Karpas-422 (cell line): Measurements from ENCODE around the gene CXCL10. TPM values are rescaled to one million over a fixed set of nuclear protein-coding genes. Genes with fewer than 3 reads are reported as not detected.

ENCODE experiments used
- DNase-seq: peaks from one replicate; pipeline ENCODE4 v3.0.0-alpha.2; 2015
- H2AFZ ChIP-seq: fragments of 200-600 bp; sonication (generic); 2 replicates; pipeline ENCODE4 v1.6.1; 2014; ENCODE audit warnings: antibody characterized with exemption, low read length, mixed read lengths
- H3K27ac ChIP-seq: fragments of 200-600 bp; sonication (generic); 2 replicates; pipeline ENCODE4 v1.5.1; 2014; ENCODE audit warnings: mild to moderate bottlenecking, low read length, moderate library complexity
- H3K27me3 ChIP-seq: fragments of 200-600 bp; sonication (generic); 2 replicates; pipeline ENCODE4 v1.6.1; 2014; ENCODE audit warnings: low read length, mixed read lengths
- H3K36me3 ChIP-seq: fragments of 200-600 bp; sonication (generic); 2 replicates; pipeline ENCODE4 v1.6.1; 2014; ENCODE audit warnings: low read length, mixed read lengths; ENCODE audit not compliant: insufficient read depth
- H3K4me1 ChIP-seq: fragments of 200-600 bp; sonication (generic); 2 replicates; pipeline ENCODE4 v1.6.1; 2014; ENCODE audit warnings: mild to moderate bottlenecking, low read length, mixed read lengths
- H3K4me2 ChIP-seq: fragments of 200-600 bp; sonication (generic); 2 replicates; pipeline ENCODE4 v1.6.1; 2014; ENCODE audit warnings: low read length, low read depth, mild to moderate bottlenecking; ENCODE audit not compliant: poor library complexity, severe bottlenecking
- H3K4me3 ChIP-seq: fragments of 200-600 bp; sonication (generic); 2 replicates; pipeline ENCODE4 v1.5.1; 2014; ENCODE audit warnings: mild to moderate bottlenecking, antibody characterized with exemption, low read length, mixed read lengths
- H3K79me2 ChIP-seq: fragments of 200-600 bp; sonication (generic); 2 replicates; pipeline ENCODE4 v1.6.1; 2014; ENCODE audit warnings: mild to moderate bottlenecking, low read length, mixed read lengths
- H3K9ac ChIP-seq: fragments of 200-600 bp; sonication (generic); 2 replicates; pipeline ENCODE4 v1.6.0; 2014; ENCODE audit warnings: low read length
- H3K9me2 ChIP-seq: fragments of 200-600 bp; sonication (generic), shearing (Covaris generic); replicated peaks from 2 replicates; pipeline ENCODE4 v1.6.0; 2014; ENCODE audit warnings: mild to moderate bottlenecking, low read length, moderate library complexity; ENCODE audit not compliant: insufficient read depth
- H3K9me3 ChIP-seq: fragments of 300-700, 200-600 bp; sonication (generic); 2 replicates; pipeline ENCODE4 v1.6.1; 2014; ENCODE audit warnings: low read length, mixed read lengths
- H4K20me1 ChIP-seq: fragments of 200-600 bp; sonication (generic); 2 replicates; pipeline ENCODE4 v1.6.1; 2014; ENCODE audit warnings: mild to moderate bottlenecking, antibody characterized with exemption, low read length, low read depth; ENCODE audit not compliant: insufficient read depth
- total RNA-seq: library from RNA; depleted of rRNA; stranded (reverse); fragments of >200 nt; shearing (Covaris generic); gene quantifications from 2 replicates; pipeline ENCODE4 v1.2.3, GENCODE V29; 2014; ENCODE audit warnings: low replicate concordance; rRNA removed

CXCL10 gene
- not detected in 2 replicates for total RNA-seq

DNA sequence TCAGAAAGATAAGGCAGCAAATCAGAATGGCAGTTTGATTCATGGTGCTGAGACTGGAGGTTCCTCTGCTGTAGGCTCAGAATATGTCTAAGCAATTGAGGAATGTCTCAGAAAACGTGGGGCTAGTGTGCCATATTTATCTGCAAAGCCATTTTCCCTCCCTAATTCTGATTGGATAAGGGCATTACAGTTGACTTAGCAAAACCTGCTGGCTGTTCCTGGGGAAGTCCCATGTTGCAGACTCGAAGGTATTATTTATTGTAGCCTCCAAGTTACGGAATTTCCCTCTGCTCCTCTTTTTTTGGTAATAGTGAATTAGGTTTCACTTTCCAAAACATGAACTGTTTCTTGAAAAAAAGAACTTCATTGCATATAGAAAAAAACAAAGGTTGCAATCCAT lies at the start of gene CXCL10:
TSS of gene CXCL10 (minus strand) at position 109 of the 400 bp plus-strand sequence. CDS start at position 43, 66 bp downstream.
- Histone ChIP-seq H3K27me3 (no peaks in the 10 kb centered on the region), H3K4me1 (peaks cover 2% of the 10 kb centered on the region), H2AFZ (no peak within 1 kb of the TSS), H3K36me3 (no peaks in the 10 kb centered on the region), H3K9me3 (no peaks in the 10 kb centered on the region), H3K79me2 (no peaks in the 10 kb centered on the region), H3K4me2 (no peak within 1 kb of the TSS), H3K9ac (no peak within 1 kb of the TSS), H3K4me3 (no peak within 1 kb of the TSS), H4K20me1 (no peaks in the 10 kb centered on the region), H3K9me2 (no peaks in the 10 kb centered on the region), H3K27ac (no peak within 1 kb of the TSS)
- DNase-seq = no peak

- H3K9me2 ChIP-seq = no peaks in the 10 kb centered on the region
- no peaks in the 10 kb centered on the region for H3K79me2 ChIP-seq
- no peaks in the 10 kb centered on the region for H3K27me3 ChIP-seq
- no peak overlapping the region for H3K27ac ChIP-seq
- H3K4me2 ChIP-seq = no peak overlapping the region
- no peak for DNase-seq
- H4K20me1 ChIP-seq = no peaks in the 10 kb centered on the region
- no peak overlapping the region for H3K9ac ChIP-seq
- H2AFZ ChIP-seq = no peak overlapping the region
- no peak overlapping the region for H3K4me3 ChIP-seq
- H3K36me3 ChIP-seq = no peaks in the 10 kb centered on the region
- no peaks in the 10 kb centered on the region for H3K4me1 ChIP-seq
- no peaks in the 10 kb centered on the region for H3K9me3 ChIP-seq
Measured at GRCh38 chr4:76072760-76073159, 49.5 kb upstream of the CXCL10 start.

GRCh38 chr4:76067652-76068286 lies 44.5 kb upstream of the CXCL10 start:
- H3K4me1 ChIP-seq = no peaks in the 10 kb centered on the region
- no peaks in the 10 kb centered on the region for H3K27me3 ChIP-seq
- no peak overlapping the region for H3K4me2 ChIP-seq
- no peak overlapping the region for H3K27ac ChIP-seq
- H3K9me2 ChIP-seq = no peaks in the 10 kb centered on the region
- H3K36me3 ChIP-seq = no peaks in the 10 kb centered on the region
- no peak overlapping the region for H3K4me3 ChIP-seq
- H3K9ac ChIP-seq = no peak overlapping the region
- no peak overlapping the region for H2AFZ ChIP-seq
- no peaks in the 10 kb centered on the region for H4K20me1 ChIP-seq
- peak; percentile 84 for DNase-seq
- H3K9me3 ChIP-seq = no peaks in the 10 kb centered on the region
- H3K79me2 ChIP-seq = no peaks in the 10 kb centered on the region

GRCh38 chr4:76066546-76066945 lies 43.2 kb upstream of the CXCL10 start:
- no peak for DNase-seq

GRCh38 chr4:76061982-76062381 lies 38.7 kb upstream of the CXCL10 start:
- Histone ChIP-seq H3K27me3 (no peaks in the 10 kb centered on the region), H2AFZ (no peak overlapping the region), H3K9me3 (no peaks in the 10 kb centered on the region), H3K79me2 (no peaks in the 10 kb centered on the region), H3K4me1 (peaks cover 8% of the 10 kb centered on the region), H3K4me2 (peak overlapping the region; percentile 32), H3K9ac (no peak overlapping the region), H3K27ac (no peak overlapping the region), H4K20me1 (no peaks in the 10 kb centered on the region), H3K36me3 (no peaks in the 10 kb centered on the region), H3K9me2 (no peaks in the 10 kb centered on the region), H3K4me3 (no peak overlapping the region)
- DNase-seq = no peak

More at GRCh38 chr4:76066546-76066945, 43.2 kb upstream of the CXCL10 start:
- no peaks in the 10 kb centered on the region for H3K9me3 ChIP-seq
- H4K20me1 ChIP-seq = no peaks in the 10 kb centered on the region
- no peak overlapping the region for H3K27ac ChIP-seq
- H3K9me2 ChIP-seq = no peaks in the 10 kb centered on the region
- H3K9ac ChIP-seq = no peak overlapping the region
- H3K4me1 ChIP-seq = peaks cover 7% of the 10 kb centered on the region
- H3K36me3 ChIP-seq = no peaks in the 10 kb centered on the region
- H3K4me3 ChIP-seq = no peak overlapping the region
- no peak overlapping the region for H3K4me2 ChIP-seq
- no peaks in the 10 kb centered on the region for H3K27me3 ChIP-seq
- no peak overlapping the region for H2AFZ ChIP-seq
- H3K79me2 ChIP-seq = no peaks in the 10 kb centered on the region

DNA sequence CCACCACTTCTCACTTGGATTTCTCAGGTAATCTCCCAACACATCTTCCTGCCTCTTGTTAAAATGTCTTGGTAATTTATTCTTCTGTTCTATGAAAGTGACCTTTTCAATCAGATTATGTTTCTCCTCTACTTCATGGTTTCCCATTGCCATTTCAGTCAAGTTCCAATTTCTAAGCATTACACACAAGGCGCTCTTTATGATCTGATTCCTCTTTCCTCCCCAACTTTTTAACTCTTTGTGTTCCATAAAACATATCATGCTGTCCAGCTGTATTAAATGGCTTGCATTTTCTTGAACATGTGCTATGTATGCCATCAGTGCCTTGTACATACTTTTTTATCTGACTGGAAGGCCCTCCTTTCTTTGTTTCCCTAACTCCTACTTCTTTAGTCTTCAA lies 38.1 kb upstream of the CXCL10 start:
- H3K27me3 ChIP-seq = no peaks in the 10 kb centered on the region
- no peaks in the 10 kb centered on the region for H3K9me3 ChIP-seq
- no peak overlapping the region for H3K4me3 ChIP-seq
- no peak overlapping the region for H2AFZ ChIP-seq
- no peaks in the 10 kb centered on the region for H4K20me1 ChIP-seq
- H3K36me3 ChIP-seq = no peaks in the 10 kb centered on the region
- peaks cover 8% of the 10 kb centered on the region for H3K4me1 ChIP-seq
- no peak overlapping the region for H3K27ac ChIP-seq
- DNase-seq = no peak
- no peak overlapping the region for H3K9ac ChIP-seq
- H3K4me2 ChIP-seq = peak overlapping the region; percentile 32
- no peaks in the 10 kb centered on the region for H3K9me2 ChIP-seq
- H3K79me2 ChIP-seq = no peaks in the 10 kb centered on the region

- H3K9me3 ChIP-seq = no peaks in the 10 kb centered on the region
- no peaks in the 10 kb centered on the region for H3K27me3 ChIP-seq
- no peak overlapping the region for H2AFZ ChIP-seq
- peaks cover 13% of the 10 kb centered on the region for H3K4me1 ChIP-seq
- no peak for DNase-seq
- no peaks in the 10 kb centered on the region for H3K9me2 ChIP-seq
- no peak overlapping the region for H3K27ac ChIP-seq
- no peak overlapping the region for H3K4me2 ChIP-seq
- H3K79me2 ChIP-seq = no peaks in the 10 kb centered on the region
- H3K9ac ChIP-seq = no peak overlapping the region
- H3K36me3 ChIP-seq = no peaks in the 10 kb centered on the region
- no peaks in the 10 kb centered on the region for H4K20me1 ChIP-seq
- H3K4me3 ChIP-seq = no peak overlapping the region
Measured at GRCh38 chr4:76060506-76060905, 37.2 kb upstream of the CXCL10 start.

GRCh38 chr4:76059750-76060149 lies 36.5 kb upstream of the CXCL10 start:
- H3K36me3 ChIP-seq = no peaks in the 10 kb centered on the region
- DNase-seq = no peak
- no peak overlapping the region for H3K4me3 ChIP-seq
- no peaks in the 10 kb centered on the region for H4K20me1 ChIP-seq
- H3K9ac ChIP-seq = no peak overlapping the region
- no peak overlapping the region for H3K4me2 ChIP-seq
- no peaks in the 10 kb centered on the region for H3K79me2 ChIP-seq
- H3K9me2 ChIP-seq = no peaks in the 10 kb centered on the region
- no peak overlapping the region for H3K27ac ChIP-seq
- peaks cover 20% of the 10 kb centered on the region for H3K4me1 ChIP-seq
- no peak overlapping the region for H2AFZ ChIP-seq
- no peaks in the 10 kb centered on the region for H3K9me3 ChIP-seq
- H3K27me3 ChIP-seq = no peaks in the 10 kb centered on the region
